SK-N-SH treated with all-trans-retinoic acid at 6 μM for 48 hours (cell line): ENCODE results near the gene SOX6.

Source experiments
- ATAC-seq: fragments of 200-7000 bp; cut with Tn5 transposase; 3 replicates; pipeline ENCODE4 v1.9.1; 2020; ENCODE audit warnings: mild to moderate bottlenecking, moderate library complexity
- ARNTL ChIP-seq: fragments of 450-650 bp; formaldehyde crosslinking; IDR thresholded peaks from 2 replicates; pipeline ENCODE4 v1.5.0; 2020; ENCODE audit warnings: low read depth, mild to moderate bottlenecking, moderate library complexity, borderline replicate concordance
- BACH2 ChIP-seq: fragments of 250-450 bp; sonication (Bioruptor Pico); IDR thresholded peaks from 2 replicates; pipeline ENCODE4 v1.9.0; 2021; ENCODE audit warnings: mild to moderate bottlenecking, borderline replicate concordance
- CSDC2 ChIP-seq: fragments of 250-450 bp; sonication (Bioruptor Pico); IDR thresholded peaks from 2 replicates; pipeline ENCODE4 v1.5.0; 2020; ENCODE audit warnings: mild to moderate bottlenecking, moderate library complexity
- CSRNP3 ChIP-seq: fragments of 250-450 bp; sonication (Bioruptor Pico); IDR thresholded peaks from 2 replicates; pipeline ENCODE4 v1.5.1; 2021; ENCODE audit warnings: mild to moderate bottlenecking, moderate library complexity
- ESRRG ChIP-seq: fragments of 250-450 bp; sonication (Bioruptor Pico); IDR thresholded peaks from 2 replicates; pipeline ENCODE4 v1.6.1; 2021; ENCODE audit warnings: mild to moderate bottlenecking
- GLIS3 ChIP-seq: fragments of 250-450 bp; sonication (Bioruptor Pico); IDR thresholded peaks from 2 replicates; pipeline ENCODE4 v1.5.0; 2020; ENCODE audit warnings: mild to moderate bottlenecking, moderate library complexity
- ISL1 ChIP-seq: fragments of 250-450 bp; sonication (Bioruptor Pico); IDR thresholded peaks from 2 replicates; pipeline ENCODE4 v2.1.2; 2022; ENCODE audit warnings: mild to moderate bottlenecking, moderate library complexity
- OSR1 ChIP-seq: fragments of 250-450 bp; sonication (Bioruptor Pico); IDR thresholded peaks from 2 replicates; pipeline ENCODE4 v1.8.0; 2022; ENCODE audit warnings: moderate library complexity, mild to moderate bottlenecking, inconsistent platforms
- POU6F1 ChIP-seq: fragments of 250-450 bp; sonication (Bioruptor Pico); IDR thresholded peaks from 2 replicates; pipeline ENCODE4 v1.8.0; 2021; ENCODE audit warnings: low read depth, mild to moderate bottlenecking, moderate library complexity, borderline replicate concordance
- PPARA ChIP-seq: fragments of 250-450 bp; sonication (Bioruptor Pico); IDR thresholded peaks from 2 replicates; pipeline ENCODE4 v1.5.0; 2020; ENCODE audit warnings: mild to moderate bottlenecking, borderline replicate concordance
- RARB ChIP-seq: fragments of 250-450 bp; sonication (Bioruptor Pico); IDR thresholded peaks from 2 replicates; pipeline ENCODE4 v1.8.0; 2021; ENCODE audit warnings: mild to moderate bottlenecking, moderate library complexity
- SNAI2 ChIP-seq: fragments of 250-450 bp; sonication (Bioruptor Pico); IDR thresholded peaks from 2 replicates; pipeline ENCODE4 v1.5.0; 2020; ENCODE audit warnings: mild to moderate bottlenecking, moderate library complexity
- TCF4 ChIP-seq: fragments of 250-450 bp; sonication (Bioruptor Pico); IDR thresholded peaks from 2 replicates; pipeline ENCODE4 v1.8.0; 2021; ENCODE audit warnings: mild to moderate bottlenecking, moderate library complexity, borderline replicate concordance
- TOX ChIP-seq: fragments of 250-450 bp; sonication (Bioruptor Pico); IDR thresholded peaks from 2 replicates; pipeline ENCODE4 v1.8.0; 2021; ENCODE audit warnings: mild to moderate bottlenecking, moderate library complexity, borderline replicate concordance
- ZC3H10 ChIP-seq: fragments of 250-450 bp; sonication (Bioruptor Pico); IDR thresholded peaks from 2 replicates; pipeline ENCODE4 v1.5.1; 2021; ENCODE audit warnings: mild to moderate bottlenecking, moderate library complexity
- ZFP3 ChIP-seq: fragments of 250-450 bp; sonication (Bioruptor Pico); IDR thresholded peaks from 2 replicates; pipeline ENCODE4 v1.5.0; 2020; ENCODE audit warnings: mild to moderate bottlenecking, moderate library complexity
- ZFP30 ChIP-seq: fragments of 450-650 bp; formaldehyde crosslinking; IDR thresholded peaks from 2 replicates; pipeline ENCODE4 v1.5.0; 2022; ENCODE audit warnings: mild to moderate bottlenecking, moderate library complexity
- ZNF565 ChIP-seq: fragments of 450-650 bp; formaldehyde crosslinking; conservative IDR thresholded peaks from 2 replicates; pipeline ENCODE4 v1.5.0; 2020; ENCODE audit warnings: low read depth, mild to moderate bottlenecking, moderate library complexity
- ZNF70 ChIP-seq: fragments of 450-650 bp; formaldehyde crosslinking; IDR thresholded peaks from 2 replicates; pipeline ENCODE4 v1.5.0; 2020; ENCODE audit warnings: mild to moderate bottlenecking, moderate library complexity
- ZNF8 ChIP-seq: fragments of 450-650 bp; formaldehyde crosslinking; IDR thresholded peaks from 2 replicates; pipeline ENCODE4 v1.5.0; 2020; ENCODE audit warnings: mild to moderate bottlenecking, moderate library complexity
- TF ChIP-seq, protein P1 (sequence below): fragments of 250-450 bp; sonication (Bioruptor Pico); IDR thresholded peaks from 2 replicates; pipeline ENCODE4 v1.8.0; 2020; ENCODE audit warnings: mild to moderate bottlenecking, moderate library complexity, borderline replicate concordance
- TF ChIP-seq, protein P2 (sequence below): fragments of 250-450 bp; sonication (Bioruptor Pico); IDR thresholded peaks from 2 replicates; pipeline ENCODE4 v1.5.1; 2020; ENCODE audit warnings: low read depth, mild to moderate bottlenecking, moderate library complexity

The SOX6 gene

DNA sequence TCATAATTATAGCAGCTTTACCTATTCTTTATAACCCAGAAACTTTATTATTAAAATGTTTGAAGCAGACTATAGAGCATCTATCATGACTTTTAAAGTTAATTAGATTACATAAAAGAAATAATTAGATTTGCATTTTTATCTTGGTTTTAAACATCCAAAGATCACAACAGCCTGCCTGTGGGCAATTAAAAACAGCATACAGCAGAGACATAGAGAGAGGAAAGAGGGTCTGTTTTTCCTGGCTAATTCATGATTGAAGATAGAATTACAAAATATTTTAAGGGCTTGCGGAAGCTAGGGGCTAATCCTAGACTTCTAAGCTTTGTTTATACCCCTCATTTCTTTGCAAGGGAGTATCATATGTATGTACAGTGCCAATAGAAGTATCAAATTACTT, 178.1 kb downstream of the SOX6 start:
- no peak; the same call in 2 of the 3 replicates for ATAC-seq
- TF ChIP-seq TCF4 = peak; percentile 95
- TF ChIP-seq ARNTL (CRISPR knock-in tag) = no peak
- peak; percentile 35; the same call in 1 of the 2 replicates for TF ChIP-seq ZNF8
- TF ChIP-seq ISL1 (CRISPR knock-in tag) = peak; percentile 60
- no peak for TF ChIP-seq OSR1 (CRISPR knock-in tag)
- peak; percentile 36; the same call in 1 of the 2 replicates for TF ChIP-seq ZNF70 (CRISPR knock-in tag)
- no peak for TF ChIP-seq RARB (CRISPR knock-in tag)
- TF ChIP-seq CSRNP3 (CRISPR knock-in tag) = 0 out of 2 replicates have a peak, but pooled peaks have one; percentile 34
- TF ChIP-seq BACH2 (CRISPR knock-in tag) = no peak

GRCh38 chr11:16177688-16178087, 178.7 kb downstream of the SOX6 start:
- no peak for ATAC-seq
- TF ChIP-seq ZNF565 (CRISPR knock-in tag) (no peak), TCF4 (no peak), ISL1 (CRISPR knock-in tag) (no peak), ZFP3 (no peak), ZFP30 (no peak), ARNTL (CRISPR knock-in tag) (no peak), BACH2 (CRISPR knock-in tag) (no peak), ZC3H10 (CRISPR knock-in tag) (no peak), OSR1 (CRISPR knock-in tag) (no peak), TOX (no peak), ZNF8 (no peak), ESRRG (CRISPR knock-in tag) (no peak), GLIS3 (CRISPR knock-in tag) (no peak), SNAI2 (no peak), CSDC2 (no peak), POU6F1 (CRISPR knock-in tag) (no peak), PPARA (CRISPR knock-in tag) (no peak)
- TF ChIP-seq, protein P1, sequence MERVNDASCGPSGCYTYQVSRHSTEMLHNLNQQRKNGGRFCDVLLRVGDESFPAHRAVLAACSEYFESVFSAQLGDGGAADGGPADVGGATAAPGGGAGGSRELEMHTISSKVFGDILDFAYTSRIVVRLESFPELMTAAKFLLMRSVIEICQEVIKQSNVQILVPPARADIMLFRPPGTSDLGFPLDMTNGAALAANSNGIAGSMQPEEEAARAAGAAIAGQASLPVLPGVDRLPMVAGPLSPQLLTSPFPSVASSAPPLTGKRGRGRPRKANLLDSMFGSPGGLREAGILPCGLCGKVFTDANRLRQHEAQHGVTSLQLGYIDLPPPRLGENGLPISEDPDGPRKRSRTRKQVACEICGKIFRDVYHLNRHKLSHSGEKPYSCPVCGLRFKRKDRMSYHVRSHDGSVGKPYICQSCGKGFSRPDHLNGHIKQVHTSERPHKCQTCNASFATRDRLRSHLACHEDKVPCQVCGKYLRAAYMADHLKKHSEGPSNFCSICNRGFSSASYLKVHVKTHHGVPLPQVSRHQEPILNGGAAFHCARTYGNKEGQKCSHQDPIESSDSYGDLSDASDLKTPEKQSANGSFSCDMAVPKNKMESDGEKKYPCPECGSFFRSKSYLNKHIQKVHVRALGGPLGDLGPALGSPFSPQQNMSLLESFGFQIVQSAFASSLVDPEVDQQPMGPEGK (CRISPR knock-in tag) = no peak
- TF ChIP-seq, protein P2, sequence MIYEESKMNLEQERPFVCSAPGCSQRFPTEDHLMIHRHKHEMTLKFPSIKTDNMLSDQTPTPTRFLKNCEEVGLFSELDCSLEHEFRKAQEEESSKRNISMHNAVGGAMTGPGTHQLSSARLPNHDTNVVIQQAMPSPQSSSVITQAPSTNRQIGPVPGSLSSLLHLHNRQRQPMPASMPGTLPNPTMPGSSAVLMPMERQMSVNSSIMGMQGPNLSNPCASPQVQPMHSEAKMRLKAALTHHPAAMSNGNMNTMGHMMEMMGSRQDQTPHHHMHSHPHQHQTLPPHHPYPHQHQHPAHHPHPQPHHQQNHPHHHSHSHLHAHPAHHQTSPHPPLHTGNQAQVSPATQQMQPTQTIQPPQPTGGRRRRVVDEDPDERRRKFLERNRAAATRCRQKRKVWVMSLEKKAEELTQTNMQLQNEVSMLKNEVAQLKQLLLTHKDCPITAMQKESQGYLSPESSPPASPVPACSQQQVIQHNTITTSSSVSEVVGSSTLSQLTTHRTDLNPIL (CRISPR knock-in tag) = no peak

DNA sequence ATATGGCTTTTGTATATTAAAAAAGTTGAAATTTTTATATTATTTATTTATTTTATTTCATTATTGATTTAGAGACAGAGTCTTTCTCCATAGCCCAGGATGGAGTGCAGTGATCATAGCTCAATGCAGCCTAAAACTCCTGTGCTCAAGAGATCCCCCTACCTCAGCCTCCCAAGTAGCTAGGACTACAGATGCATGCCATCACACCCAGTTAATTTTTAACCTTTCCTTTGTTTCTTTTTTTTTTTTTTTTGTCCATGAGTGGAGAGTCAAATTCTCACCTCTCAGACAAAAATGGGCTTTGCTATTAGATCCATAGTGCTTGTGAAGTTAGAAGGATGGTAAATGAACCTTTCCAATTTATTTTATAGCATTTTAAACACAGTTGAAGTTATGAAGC, 182.5 kb downstream of the SOX6 start:
- no peak for ATAC-seq
- TF ChIP-seq SNAI2 = no peak
- TF ChIP-seq, protein P1 (CRISPR knock-in tag) = no peak
- no peak for TF ChIP-seq TCF4
- no peak for TF ChIP-seq ZNF8
- TF ChIP-seq ZC3H10 (CRISPR knock-in tag) = no peak
- TF ChIP-seq ZNF70 (CRISPR knock-in tag) = no peak
- no peak for TF ChIP-seq CSDC2
- no peak for TF ChIP-seq ARNTL (CRISPR knock-in tag)
